ENCODE measurements around the gene KLHL8.
A peak's percentile ranks its signal among the peaks of the same experiment; 100 is the strongest.
"Not testable (repeated sequence)": the region's sequence is repeated elsewhere in the genome, so short reads cannot be mapped to it uniquely, and the experiment has no call there.

Gene KLHL8

GRCh38 chr4:87228262-87228860 is 7.9 kb upstream of the KLHL8 start:
- no peak for DNase-seq

GRCh38 chr4:87227751-87228151 is 7.3 kb upstream of the KLHL8 start:
- DNase-seq = no peak

- DNase-seq = no peak
These were observed 5.5 kb upstream of the KLHL8 start for GRCh38 chr4:87225936-87226335.

- DNase-seq = no peak
These were observed 3.9 kb upstream of the KLHL8 start for GRCh38 chr4:87224141-87224923.

GRCh38 chr4:87219632-87220093 is 755 bp downstream of the KLHL8 start:
- peak in 38 of 56 donors; percentile 4 to 76 (median 48) for DNase-seq

GRCh38 chr4:87217235-87217763 is 3.1 kb downstream of the KLHL8 start:
- DNase-seq = not testable (repeated sequence)

- DNase-seq = no peak
These were observed 3.9 kb downstream of the KLHL8 start for GRCh38 chr4:87216469-87216868.

GRCh38 chr4:87213421-87214075 is 6.9 kb downstream of the KLHL8 start:
- no peak for DNase-seq

- no peak for DNase-seq
These were observed 9.0 kb downstream of the KLHL8 start for GRCh38 chr4:87211249-87211952.

GRCh38 chr4:87209696-87210095 is 10.7 kb downstream of the KLHL8 start:
- peak in 9 of 56 donors; percentile 0 to 35 (median 4) for DNase-seq

GRCh38 chr4:87209182-87209581 is 11.2 kb downstream of the KLHL8 start:
- DNase-seq = no peak

GRCh38 chr4:87204559-87204958 is 15.9 kb downstream of the KLHL8 start:
- no peak for DNase-seq

GRCh38 chr4:87196927-87197326 is 23.5 kb downstream of the KLHL8 start:
- DNase-seq = no peak

GRCh38 chr4:87196146-87196545 is 24.3 kb downstream of the KLHL8 start:
- DNase-seq = no peak

- DNase-seq = no peak
These were observed 26.3 kb downstream of the KLHL8 start for GRCh38 chr4:87193958-87194675.

GRCh38 chr4:87192145-87192919 is 28.1 kb downstream of the KLHL8 start:
- DNase-seq = no peak

GRCh38 chr4:87188932-87189331 is 31.5 kb downstream of the KLHL8 start:
- DNase-seq = no peak

GRCh38 chr4:87188048-87188447 is 32.4 kb downstream of the KLHL8 start:
- DNase-seq = no peak

GRCh38 chr4:87185146-87185870 is 35.1 kb downstream of the KLHL8 start:
- no peak for DNase-seq

Measured in amygdala (tissue), 56 donors.